ENCODE data around the gene ZC3H7A.
"Not testable (repeated sequence)": the region's sequence is repeated elsewhere in the genome, so short reads cannot be mapped to it uniquely, and the experiment has no call there.

ZC3H7A gene

GRCh38 chr16:11799509-11800381 is 2.7 kb upstream of the ZC3H7A start:
- DNase-seq = no peak

GRCh38 chr16:11799017-11799381 is 1.9 kb upstream of the ZC3H7A start:
- DNase-seq = no peak

GRCh38 chr16:11797957-11798299 is 870 bp upstream of the ZC3H7A start:
- peak; percentile 20 for DNase-seq

GRCh38 chr16:11796227-11797165 is 562 bp downstream of the ZC3H7A start:
- DNase-seq = peak; percentile 31

GRCh38 chr16:11795887-11796226 is 1.2 kb downstream of the ZC3H7A start:
- DNase-seq = no peak

- no peak for DNase-seq
Observed at GRCh38 chr16:11794996-11795886, 1.8 kb downstream of the ZC3H7A start.

GRCh38 chr16:11794447-11794846 is 2.6 kb downstream of the ZC3H7A start:
- DNase-seq = no peak

- DNase-seq = no peak
Observed at GRCh38 chr16:11793840-11794239, 3.2 kb downstream of the ZC3H7A start.

GRCh38 chr16:11792410-11793241 is 4.4 kb downstream of the ZC3H7A start:
- DNase-seq = no peak

- DNase-seq = no peak
Observed at GRCh38 chr16:11791144-11791828, 5.8 kb downstream of the ZC3H7A start.

- no peak for DNase-seq
Observed at GRCh38 chr16:11788914-11789313, 8.1 kb downstream of the ZC3H7A start.

- DNase-seq = not testable (repeated sequence)
Observed at GRCh38 chr16:11784980-11785599, 12.0 kb downstream of the ZC3H7A start.

- DNase-seq = not testable (repeated sequence)
Observed at GRCh38 chr16:11784381-11784780, 12.7 kb downstream of the ZC3H7A start.

- DNase-seq = peak; percentile 37
Observed at GRCh38 chr16:11784038-11784369, 13.1 kb downstream of the ZC3H7A start.

- DNase-seq = peak; percentile 69
Observed at GRCh38 chr16:11783319-11784037, 13.6 kb downstream of the ZC3H7A start.

- no peak for DNase-seq
Observed at GRCh38 chr16:11781773-11782172, 15.3 kb downstream of the ZC3H7A start.

- DNase-seq = no peak
Observed at GRCh38 chr16:11780991-11781680, 15.9 kb downstream of the ZC3H7A start.

GRCh38 chr16:11779074-11779473 is 18.0 kb downstream of the ZC3H7A start:
- no peak for DNase-seq

GRCh38 chr16:11774065-11774626 is 22.9 kb downstream of the ZC3H7A start:
- DNase-seq = no peak
